ENCODE measurements around the gene TCF7L2.

The TCF7L2 gene

GRCh38 chr10:112957640-112958092, 7.6 kb downstream of the TCF7L2 start:
- H3K4me3 ChIP-seq (ENCODE audit: low read depth in 1 of 2, low read length in 2 of 2) = no peak overlapping the region
- H3K36me3 ChIP-seq (ENCODE audit: control insufficient read depth in 1 of 2, insufficient read depth in 2 of 2, low read length in 2 of 2) = no peaks in the 10 kb centered on the region
- no peaks in the 10 kb centered on the region for H3K27me3 ChIP-seq (ENCODE audit: low read depth, low read length)
- peaks cover 24 to 28% of the 10 kb centered on the region in 2 donors for H3K4me1 ChIP-seq (ENCODE audit: control insufficient read depth in 1 of 2, insufficient read depth in 2 of 2, low read length in 2 of 2)
- H3K27ac ChIP-seq (ENCODE audit: low read length) = no peak overlapping the region
- H3K9me3 ChIP-seq (ENCODE audit: control insufficient read depth in 1 of 2, low read length in 2 of 2) = no peaks in the 10 kb centered on the region

- no peak overlapping the region for H3K4me3 ChIP-seq (ENCODE audit: low read depth in 1 of 2, low read length in 2 of 2)
- no peaks in the 10 kb centered on the region for H3K27me3 ChIP-seq (ENCODE audit: low read depth, low read length)
- peaks cover 23 to 24% of the 10 kb centered on the region in 2 donors for H3K4me1 ChIP-seq (ENCODE audit: control insufficient read depth in 1 of 2, insufficient read depth in 2 of 2, low read length in 2 of 2)
- H3K36me3 ChIP-seq (ENCODE audit: control insufficient read depth in 1 of 2, insufficient read depth in 2 of 2, low read length in 2 of 2) = no peaks in the 10 kb centered on the region
- H3K27ac ChIP-seq (ENCODE audit: low read length) = no peak overlapping the region
- no peaks in the 10 kb centered on the region for H3K9me3 ChIP-seq (ENCODE audit: control insufficient read depth in 1 of 2, low read length in 2 of 2)
Measured at GRCh38 chr10:112958275-112958995, 8.4 kb downstream of the TCF7L2 start.

- H3K27me3 ChIP-seq (ENCODE audit: low read depth, low read length) = no peaks in the 10 kb centered on the region
- peaks cover 22 to 30% of the 10 kb centered on the region in 2 donors for H3K4me1 ChIP-seq (ENCODE audit: control insufficient read depth in 1 of 2, insufficient read depth in 2 of 2, low read length in 2 of 2)
- no peaks in the 10 kb centered on the region for H3K36me3 ChIP-seq (ENCODE audit: control insufficient read depth in 1 of 2, insufficient read depth in 2 of 2, low read length in 2 of 2)
- no peak overlapping the region for H3K4me3 ChIP-seq (ENCODE audit: low read depth in 1 of 2, low read length in 2 of 2)
- no peak overlapping the region for H3K27ac ChIP-seq (ENCODE audit: low read length)
- H3K9me3 ChIP-seq (ENCODE audit: control insufficient read depth in 1 of 2, low read length in 2 of 2) = no peaks in the 10 kb centered on the region
Measured at GRCh38 chr10:112959207-112959838, 9.3 kb downstream of the TCF7L2 start.

GRCh38 chr10:112960151-112960681, 10.2 kb downstream of the TCF7L2 start:
- no peaks in the 10 kb centered on the region for H3K9me3 ChIP-seq (ENCODE audit: control insufficient read depth in 1 of 2, low read length in 2 of 2)
- H3K27ac ChIP-seq (ENCODE audit: low read length) = no peak overlapping the region
- H3K4me3 ChIP-seq (ENCODE audit: low read depth in 1 of 2, low read length in 2 of 2) = no peak overlapping the region
- peaks cover 27 to 30% of the 10 kb centered on the region in 2 donors for H3K4me1 ChIP-seq (ENCODE audit: control insufficient read depth in 1 of 2, insufficient read depth in 2 of 2, low read length in 2 of 2)
- H3K36me3 ChIP-seq (ENCODE audit: control insufficient read depth in 1 of 2, insufficient read depth in 2 of 2, low read length in 2 of 2) = no peaks in the 10 kb centered on the region
- H3K27me3 ChIP-seq (ENCODE audit: low read depth, low read length) = no peaks in the 10 kb centered on the region

- Histone ChIP-seq H3K36me3 (ENCODE audit: control insufficient read depth in 1 of 2, insufficient read depth in 2 of 2, low read length in 2 of 2) (no peaks in the 10 kb centered on the region), H3K9me3 (ENCODE audit: control insufficient read depth in 1 of 2, low read length in 2 of 2) (no peaks in the 10 kb centered on the region), H3K27ac (ENCODE audit: low read length) (no peak overlapping the region), H3K4me1 (ENCODE audit: control insufficient read depth in 1 of 2, insufficient read depth in 2 of 2, low read length in 2 of 2) (peaks cover 20 to 23% of the 10 kb centered on the region in 2 donors), H3K4me3 (ENCODE audit: low read depth in 1 of 2, low read length in 2 of 2) (no peak overlapping the region), H3K27me3 (ENCODE audit: low read depth, low read length) (no peaks in the 10 kb centered on the region)
Measured at GRCh38 chr10:112961609-112962008, 11.6 kb downstream of the TCF7L2 start.

GRCh38 chr10:112962343-112962742, 12.3 kb downstream of the TCF7L2 start:
- H3K4me1 ChIP-seq (ENCODE audit: control insufficient read depth in 1 of 2, insufficient read depth in 2 of 2, low read length in 2 of 2) = peaks cover 13 to 16% of the 10 kb centered on the region in 2 donors
- no peaks in the 10 kb centered on the region for H3K27me3 ChIP-seq (ENCODE audit: low read depth, low read length)

GRCh38 chr10:112963835-112964234, 13.8 kb downstream of the TCF7L2 start:
- Histone ChIP-seq H3K4me1 (ENCODE audit: control insufficient read depth in 1 of 2, insufficient read depth in 2 of 2, low read length in 2 of 2) (peaks cover 11 to 12% of the 10 kb centered on the region in 2 donors), H3K27me3 (ENCODE audit: low read depth, low read length) (no peaks in the 10 kb centered on the region), H3K4me3 (ENCODE audit: low read depth in 1 of 2, low read length in 2 of 2) (no peak overlapping the region), H3K36me3 (ENCODE audit: control insufficient read depth in 1 of 2, insufficient read depth in 2 of 2, low read length in 2 of 2) (no peaks in the 10 kb centered on the region), H3K27ac (ENCODE audit: low read length) (no peak overlapping the region), H3K9me3 (ENCODE audit: control insufficient read depth in 1 of 2, low read length in 2 of 2) (no peaks in the 10 kb centered on the region)

More at GRCh38 chr10:112962343-112962742, 12.3 kb downstream of the TCF7L2 start:
- H3K9me3 ChIP-seq (ENCODE audit: control insufficient read depth in 1 of 2, low read length in 2 of 2) = no peaks in the 10 kb centered on the region
- H3K4me3 ChIP-seq (ENCODE audit: low read depth in 1 of 2, low read length in 2 of 2) = no peak overlapping the region
- H3K27ac ChIP-seq (ENCODE audit: low read length) = no peak overlapping the region
- H3K36me3 ChIP-seq (ENCODE audit: control insufficient read depth in 1 of 2, insufficient read depth in 2 of 2, low read length in 2 of 2) = no peaks in the 10 kb centered on the region

- no peaks in the 10 kb centered on the region for H3K36me3 ChIP-seq (ENCODE audit: control insufficient read depth in 1 of 2, insufficient read depth in 2 of 2, low read length in 2 of 2)
- H3K27me3 ChIP-seq (ENCODE audit: low read depth, low read length) = no peaks in the 10 kb centered on the region
- no peak overlapping the region for H3K27ac ChIP-seq (ENCODE audit: low read length)
- H3K9me3 ChIP-seq (ENCODE audit: control insufficient read depth in 1 of 2, low read length in 2 of 2) = no peaks in the 10 kb centered on the region
- H3K4me1 ChIP-seq (ENCODE audit: control insufficient read depth in 1 of 2, insufficient read depth in 2 of 2, low read length in 2 of 2) = peaks cover 11 to 12% of the 10 kb centered on the region in 2 donors
- H3K4me3 ChIP-seq (ENCODE audit: low read depth in 1 of 2, low read length in 2 of 2) = no peak overlapping the region
Measured at GRCh38 chr10:112964482-112964881, 14.4 kb downstream of the TCF7L2 start.

GRCh38 chr10:112966194-112966855, 16.3 kb downstream of the TCF7L2 start:
- no peaks in the 10 kb centered on the region for H3K27me3 ChIP-seq (ENCODE audit: low read depth, low read length)
- H3K4me1 ChIP-seq (ENCODE audit: control insufficient read depth in 1 of 2, insufficient read depth in 2 of 2, low read length in 2 of 2) = peaks cover 11 to 12% of the 10 kb centered on the region in 2 donors
- no peak overlapping the region for H3K4me3 ChIP-seq (ENCODE audit: low read depth in 1 of 2, low read length in 2 of 2)
- no peaks in the 10 kb centered on the region for H3K36me3 ChIP-seq (ENCODE audit: control insufficient read depth in 1 of 2, insufficient read depth in 2 of 2, low read length in 2 of 2)
- no peaks in the 10 kb centered on the region for H3K9me3 ChIP-seq (ENCODE audit: control insufficient read depth in 1 of 2, low read length in 2 of 2)
- H3K27ac ChIP-seq (ENCODE audit: low read length) = no peak overlapping the region

- Histone ChIP-seq H3K4me3 (ENCODE audit: low read depth in 1 of 2, low read length in 2 of 2) (no peak overlapping the region), H3K27ac (ENCODE audit: low read length) (no peak overlapping the region), H3K36me3 (ENCODE audit: control insufficient read depth in 1 of 2, insufficient read depth in 2 of 2, low read length in 2 of 2) (no peaks in the 10 kb centered on the region), H3K4me1 (ENCODE audit: control insufficient read depth in 1 of 2, insufficient read depth in 2 of 2, low read length in 2 of 2) (peaks cover 11 to 12% of the 10 kb centered on the region in 2 donors), H3K9me3 (ENCODE audit: control insufficient read depth in 1 of 2, low read length in 2 of 2) (no peaks in the 10 kb centered on the region), H3K27me3 (ENCODE audit: low read depth, low read length) (no peaks in the 10 kb centered on the region)
Measured at GRCh38 chr10:112967200-112967599, 17.2 kb downstream of the TCF7L2 start.

GRCh38 chr10:112969131-112969530, 19.1 kb downstream of the TCF7L2 start:
- Histone ChIP-seq H3K36me3 (ENCODE audit: control insufficient read depth in 1 of 2, insufficient read depth in 2 of 2, low read length in 2 of 2) (no peaks in the 10 kb centered on the region), H3K4me3 (ENCODE audit: low read depth in 1 of 2, low read length in 2 of 2) (no peak overlapping the region), H3K27ac (ENCODE audit: low read length) (no peak overlapping the region), H3K27me3 (ENCODE audit: low read depth, low read length) (no peaks in the 10 kb centered on the region), H3K4me1 (ENCODE audit: control insufficient read depth in 1 of 2, insufficient read depth in 2 of 2, low read length in 2 of 2) (peaks cover 8 to 11% of the 10 kb centered on the region in 2 donors), H3K9me3 (ENCODE audit: control insufficient read depth in 1 of 2, low read length in 2 of 2) (no peaks in the 10 kb centered on the region)

All from muscle layer of duodenum (tissue), 2 donors.